Osteocyte (in vitro differentiated cells): ENCODE results near the gene PRKN. TPM values are rescaled to one million over a fixed set of nuclear protein-coding genes. Genes with fewer than 3 reads are reported as not detected.

Experiments used
- DNase-seq: peaks from one replicate; pipeline ENCODE4 v3.0.0; 2021; ENCODE audit warnings: mixed read lengths; ENCODE audit not compliant: unreplicated experiment; ENCODE audit errors: extremely low spot score
- H3K27ac Mint-ChIP-seq: one replicate; pipeline ENCODE4 v1.8.0; 2021; ENCODE audit warnings: mild to moderate bottlenecking, mixed read lengths; ENCODE audit not compliant: unreplicated experiment
- H3K27me3 Mint-ChIP-seq: one replicate; pipeline ENCODE4 v1.8.0; 2021; ENCODE audit warnings: mixed read lengths; ENCODE audit not compliant: unreplicated experiment
- H3K36me3 Mint-ChIP-seq: one replicate; pipeline ENCODE4 v1.8.0; 2021; ENCODE audit warnings: mixed read lengths; ENCODE audit not compliant: unreplicated experiment
- H3K4me1 Mint-ChIP-seq: one replicate; pipeline ENCODE4 v1.8.0; 2021; ENCODE audit warnings: mixed read lengths; ENCODE audit not compliant: unreplicated experiment
- H3K4me3 Mint-ChIP-seq: one replicate; pipeline ENCODE4 v1.8.0; 2021; ENCODE audit warnings: mild to moderate bottlenecking, moderate library complexity, mixed read lengths; ENCODE audit not compliant: unreplicated experiment
- H3K9me3 Mint-ChIP-seq: one replicate; pipeline ENCODE4 v1.8.0; 2021; ENCODE audit warnings: mixed read lengths; ENCODE audit not compliant: unreplicated experiment
- CTCF ChIP-seq: fragments of 200-600 bp; sonication (generic); IDR thresholded peaks from 2 replicates; pipeline ENCODE4 v1.5.0; 2021; ENCODE audit warnings: antibody characterized with exemption, mild to moderate bottlenecking, moderate library complexity
- total RNA-seq: library from RNA; stranded (reverse); gene quantifications from 2 replicates; pipeline ENCODE4 v1.2.1, GENCODE V29; 2021

PRKN gene
- total RNA-seq, 1 donor from 2014 or later, result 13.4 TPM

GRCh38 chr6:161803131-161803530, 924.4 kb downstream of the PRKN start:
- Mint-ChIP-seq H3K4me1 (no peaks in the 10 kb centered on the region), H3K4me3 (no peak overlapping the region), H3K27me3 (no peaks in the 10 kb centered on the region), H3K36me3 (no peaks in the 10 kb centered on the region), H3K9me3 (no peaks in the 10 kb centered on the region), H3K27ac (no peak overlapping the region)
- no peak for DNase-seq
- TF ChIP-seq CTCF, result no peak

GRCh38 chr6:161802231-161802630, 925.3 kb downstream of the PRKN start:
- Mint-ChIP-seq H3K4me1 (no peaks in the 10 kb centered on the region), H3K36me3 (no peaks in the 10 kb centered on the region), H3K4me3 (no peak overlapping the region), H3K27me3 (no peaks in the 10 kb centered on the region), H3K27ac (no peak overlapping the region), H3K9me3 (no peaks in the 10 kb centered on the region)
- no peak for TF ChIP-seq CTCF
- DNase-seq, result no peak

DNA sequence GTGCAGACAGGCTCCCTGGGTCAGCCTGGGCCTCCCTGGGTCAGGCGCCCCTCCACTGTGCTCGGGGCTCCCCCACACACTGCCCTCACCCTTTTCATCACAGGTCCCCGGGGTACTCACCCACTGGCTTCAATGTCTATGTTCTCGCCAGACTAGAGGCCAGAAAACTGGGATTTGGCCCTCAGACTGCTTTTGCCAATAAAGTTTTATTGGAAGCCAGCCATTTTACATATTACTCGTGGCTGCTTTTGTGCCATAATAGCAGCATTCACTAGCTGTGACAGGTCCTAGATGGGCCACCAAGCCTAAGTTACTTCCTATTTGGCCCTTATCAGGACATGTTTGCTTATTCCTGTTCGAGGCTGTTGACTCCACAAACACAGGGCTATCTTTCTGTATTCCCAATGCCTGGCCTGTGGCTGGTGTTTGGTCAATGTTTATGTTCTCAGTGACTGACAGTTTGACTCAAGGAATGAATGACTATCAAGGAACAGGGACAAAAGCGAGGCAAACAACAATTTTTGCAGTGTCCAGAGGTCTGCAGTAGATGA, 928.6 kb downstream of the PRKN start:
- Mint-ChIP-seq H3K36me3 (no peaks in the 10 kb centered on the region), H3K27me3 (no peaks in the 10 kb centered on the region), H3K9me3 (no peaks in the 10 kb centered on the region), H3K4me1 (peaks cover 5% of the 10 kb centered on the region), H3K27ac (no peak overlapping the region), H3K4me3 (no peak overlapping the region)
- DNase-seq, result no peak
- TF ChIP-seq CTCF, result no peak

- Mint-ChIP-seq H3K4me1 (peaks cover 5% of the 10 kb centered on the region), H3K36me3 (peaks cover 3% of the 10 kb centered on the region), H3K4me3 (no peak overlapping the region), H3K9me3 (no peaks in the 10 kb centered on the region), H3K27ac (no peak overlapping the region), H3K27me3 (no peaks in the 10 kb centered on the region)
- no peak for TF ChIP-seq CTCF
- DNase-seq, result no peak
Observed at GRCh38 chr6:161796681-161797080, 930.9 kb downstream of the PRKN start.

- Mint-ChIP-seq H3K4me1 (peaks cover 5% of the 10 kb centered on the region), H3K4me3 (no peak overlapping the region), H3K36me3 (peaks cover 7% of the 10 kb centered on the region), H3K9me3 (peaks cover 9% of the 10 kb centered on the region), H3K27me3 (no peaks in the 10 kb centered on the region), H3K27ac (no peak overlapping the region)
- TF ChIP-seq CTCF, result no peak
- no peak for DNase-seq
Observed at GRCh38 chr6:161792851-161793493, 934.6 kb downstream of the PRKN start.
